Immature natural killer cell (primary cell): ENCODE data around the gene ZBTB7C. TPM values are rescaled to one million over a fixed set of nuclear protein-coding genes. Genes with fewer than 3 reads are reported as not detected.

Experiments
- DNase-seq, 3 donors: peaks; one replicate each; pipeline ENCODE4 v3.0.0; 2022; ENCODE audit warnings: mixed read lengths in 1 of 3
- H3K27ac Mint-ChIP-seq, 6 donors: one replicate each; pipeline ENCODE4 v1.8.0; 2020; ENCODE audit warnings: mixed read lengths in 6 of 6, mild to moderate bottlenecking in 5 of 6, inconsistent platforms in 4 of 6, moderate library complexity in 3 of 6
- H3K27me3 Mint-ChIP-seq, 3 donors: one replicate each; pipeline ENCODE4 v1.8.0; 2020 to 2021; ENCODE audit warnings: low read depth in 3 of 3, mild to moderate bottlenecking in 3 of 3, mixed read lengths in 3 of 3, moderate library complexity in 3 of 3, inconsistent platforms in 1 of 3
- H3K36me3 Mint-ChIP-seq, 3 donors: one replicate each; pipeline ENCODE4 v1.8.0; 2020; ENCODE audit warnings: mixed read lengths in 3 of 3, inconsistent platforms in 2 of 3, mild to moderate bottlenecking in 2 of 3
- H3K4me1 Mint-ChIP-seq, 2 donors: one replicate each; pipeline ENCODE4 v1.8.0; 2020; ENCODE audit warnings: inconsistent platforms in 2 of 2, mild to moderate bottlenecking in 2 of 2, mixed read lengths in 2 of 2, moderate library complexity in 1 of 2
- H3K4me3 Mint-ChIP-seq, 5 donors: one replicate each; pipeline ENCODE4 v1.8.0; 2020; ENCODE audit warnings: mild to moderate bottlenecking in 5 of 5, mixed read lengths in 5 of 5, inconsistent platforms in 3 of 5, moderate library complexity in 3 of 5
- H3K9me3 Mint-ChIP-seq, 6 donors: one replicate each; pipeline ENCODE4 v1.8.0; 2020; ENCODE audit warnings: mild to moderate bottlenecking in 6 of 6, mixed read lengths in 6 of 6, inconsistent platforms in 4 of 6, moderate library complexity in 3 of 6
- polyA plus RNA-seq, 3 donors: library from polyadenylated mRNA; unstranded; fragments of 300-500 nt; fragmentation: Illumina TruSeq; gene quantifications; one replicate each; pipeline ENCODE4 v1.2.3, GENCODE V29; 2021

ZBTB7C gene
- polyA plus RNA-seq, 3 donors from 2014 or later = not detected

DNA sequence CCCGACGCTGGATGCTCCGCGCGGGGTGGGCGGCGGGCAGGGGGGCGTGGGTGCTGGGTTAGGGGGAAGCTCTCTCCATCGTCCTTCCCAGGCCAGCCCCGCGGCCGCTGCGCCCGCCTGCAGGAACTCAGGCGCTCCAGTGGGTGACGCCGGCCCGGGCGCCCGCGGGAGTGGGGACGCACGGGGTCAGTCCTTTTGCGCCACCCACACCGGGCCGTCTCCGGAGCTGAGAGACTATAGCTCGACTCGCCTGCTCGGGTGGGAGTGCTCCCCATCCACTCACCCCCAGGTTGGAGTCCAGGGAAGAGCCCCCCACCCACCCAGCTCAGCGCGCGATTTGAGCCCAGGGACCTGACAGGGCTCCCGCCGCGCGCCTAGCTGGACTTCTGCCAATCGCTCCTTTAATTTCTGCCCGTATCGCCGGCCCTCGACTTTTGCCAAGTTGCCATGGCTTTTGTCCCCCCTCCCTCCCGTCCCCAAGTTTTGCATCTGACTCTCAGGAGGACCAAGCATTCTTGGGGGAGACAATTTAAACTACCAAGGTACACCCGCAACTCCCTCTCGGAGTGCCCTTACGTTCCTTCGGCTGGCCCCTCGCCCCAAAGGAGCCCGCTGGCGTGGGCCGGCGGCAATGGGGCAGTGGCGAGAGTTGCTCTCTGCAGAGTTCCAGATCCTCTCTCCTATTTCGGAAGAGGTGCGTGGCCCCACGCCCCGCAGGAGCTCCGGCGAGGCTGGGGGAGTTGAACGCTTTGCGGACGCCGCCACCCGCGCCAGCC lies 272.9 kb downstream of the ZBTB7C start:
- Mint-ChIP-seq H3K36me3 (no peaks in the 10 kb centered on the region), H3K9me3 (no peaks in the 10 kb centered on the region), H3K4me1 (peaks cover 0 to 3% of the 10 kb centered on the region in 2 donors), H3K27ac (no peak overlapping the region), H3K4me3 (no peak overlapping the region), H3K27me3 (peaks cover 13 to 20% (median 18%) of the 10 kb centered on the region in 3 donors)
- no peak for DNase-seq

DNA sequence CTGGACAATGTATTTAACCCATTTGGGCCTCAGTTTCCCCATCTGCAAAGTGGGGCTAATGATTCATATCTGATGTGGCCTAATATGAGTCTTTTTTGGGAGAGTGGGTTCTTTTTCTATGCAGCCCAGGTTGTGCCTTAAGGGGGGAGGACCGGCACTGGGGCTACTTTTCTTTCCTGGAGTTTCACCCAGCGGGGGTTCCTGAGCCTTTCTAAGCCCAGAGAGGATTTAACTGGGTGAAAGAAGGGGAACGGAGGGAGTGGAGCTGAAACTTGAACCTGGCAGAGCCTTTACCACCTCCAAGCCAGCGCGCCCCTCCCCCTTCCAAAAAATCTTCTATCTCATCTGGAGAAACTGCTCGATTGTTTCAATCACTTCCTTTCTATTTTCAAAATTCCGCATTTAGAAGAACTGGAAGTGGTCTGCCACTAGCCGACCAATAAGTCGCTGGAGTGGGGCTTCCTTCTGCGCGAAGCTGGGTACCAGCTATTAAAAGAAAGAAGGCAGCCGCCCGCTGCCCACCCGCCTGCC lies 273.7 kb downstream of the ZBTB7C start:
- DNase-seq = no peak
- no peak overlapping the region for H3K27ac Mint-ChIP-seq
- no peak overlapping the region for H3K4me3 Mint-ChIP-seq
- H3K4me1 Mint-ChIP-seq = peaks cover 0 to 3% of the 10 kb centered on the region in 2 donors
- no peaks in the 10 kb centered on the region for H3K9me3 Mint-ChIP-seq
- H3K27me3 Mint-ChIP-seq = peaks cover 13 to 20% (median 14%) of the 10 kb centered on the region in 3 donors
- no peaks in the 10 kb centered on the region for H3K36me3 Mint-ChIP-seq

DNA sequence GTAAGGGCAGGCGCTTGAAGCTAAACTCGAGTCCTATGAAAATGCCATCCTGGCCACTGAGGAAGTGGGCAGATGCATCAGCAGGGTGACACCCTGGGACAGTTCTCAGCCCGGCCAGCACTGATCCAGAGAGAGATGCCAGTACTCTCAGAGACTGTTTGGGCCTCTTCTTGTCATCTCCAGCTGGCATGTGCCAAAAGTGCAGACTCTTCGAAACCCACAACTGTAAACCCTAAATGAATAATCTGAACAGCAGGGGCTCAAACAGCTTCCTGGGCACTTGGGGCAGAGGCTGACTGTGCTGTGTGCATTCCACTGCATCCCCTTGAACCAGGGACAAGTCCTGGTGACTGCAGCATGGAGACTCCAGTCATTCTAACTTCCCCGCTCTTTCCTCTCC lies 274.6 kb downstream of the ZBTB7C start:
- no peak for DNase-seq
- Mint-ChIP-seq H3K36me3 (no peaks in the 10 kb centered on the region), H3K27ac (no peak overlapping the region), H3K9me3 (no peaks in the 10 kb centered on the region), H3K27me3 (peaks cover 12 to 19% (median 14%) of the 10 kb centered on the region in 3 donors), H3K4me1 (peaks cover 0 to 3% of the 10 kb centered on the region in 2 donors), H3K4me3 (no peak overlapping the region)

DNA sequence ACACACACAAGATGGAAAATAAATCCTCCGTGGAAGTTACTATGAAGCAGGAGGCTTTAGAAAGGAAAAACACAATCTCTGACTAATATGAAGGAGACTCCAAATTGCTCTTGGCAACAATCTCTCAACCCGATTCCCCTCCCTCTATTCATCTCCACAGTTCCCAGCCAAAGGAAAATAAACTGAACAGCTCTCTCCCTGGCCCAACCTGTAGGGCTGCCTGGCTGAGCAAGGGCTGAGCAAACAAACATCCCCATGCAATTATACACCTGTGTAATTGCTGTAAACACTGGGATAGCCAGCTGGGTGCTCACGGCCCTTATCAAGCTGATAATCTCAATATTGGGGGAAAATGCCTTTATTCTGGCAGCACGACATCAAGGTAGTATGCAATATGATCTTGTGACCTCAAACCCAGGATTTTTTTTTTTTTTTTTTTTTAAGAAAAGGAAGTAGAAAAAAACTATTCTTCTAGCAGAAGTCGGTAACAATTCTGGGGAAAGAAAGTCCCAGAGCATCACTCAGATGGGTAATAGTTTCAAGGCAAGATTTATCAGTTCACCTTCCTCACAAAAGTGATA lies 275.4 kb downstream of the ZBTB7C start:
- Mint-ChIP-seq H3K27me3 (peaks cover 12 to 19% (median 14%) of the 10 kb centered on the region in 3 donors), H3K4me1 (peaks cover 0 to 3% of the 10 kb centered on the region in 2 donors), H3K27ac (no peak overlapping the region), H3K4me3 (no peak overlapping the region), H3K9me3 (no peaks in the 10 kb centered on the region), H3K36me3 (no peaks in the 10 kb centered on the region)
- DNase-seq = no peak

DNA sequence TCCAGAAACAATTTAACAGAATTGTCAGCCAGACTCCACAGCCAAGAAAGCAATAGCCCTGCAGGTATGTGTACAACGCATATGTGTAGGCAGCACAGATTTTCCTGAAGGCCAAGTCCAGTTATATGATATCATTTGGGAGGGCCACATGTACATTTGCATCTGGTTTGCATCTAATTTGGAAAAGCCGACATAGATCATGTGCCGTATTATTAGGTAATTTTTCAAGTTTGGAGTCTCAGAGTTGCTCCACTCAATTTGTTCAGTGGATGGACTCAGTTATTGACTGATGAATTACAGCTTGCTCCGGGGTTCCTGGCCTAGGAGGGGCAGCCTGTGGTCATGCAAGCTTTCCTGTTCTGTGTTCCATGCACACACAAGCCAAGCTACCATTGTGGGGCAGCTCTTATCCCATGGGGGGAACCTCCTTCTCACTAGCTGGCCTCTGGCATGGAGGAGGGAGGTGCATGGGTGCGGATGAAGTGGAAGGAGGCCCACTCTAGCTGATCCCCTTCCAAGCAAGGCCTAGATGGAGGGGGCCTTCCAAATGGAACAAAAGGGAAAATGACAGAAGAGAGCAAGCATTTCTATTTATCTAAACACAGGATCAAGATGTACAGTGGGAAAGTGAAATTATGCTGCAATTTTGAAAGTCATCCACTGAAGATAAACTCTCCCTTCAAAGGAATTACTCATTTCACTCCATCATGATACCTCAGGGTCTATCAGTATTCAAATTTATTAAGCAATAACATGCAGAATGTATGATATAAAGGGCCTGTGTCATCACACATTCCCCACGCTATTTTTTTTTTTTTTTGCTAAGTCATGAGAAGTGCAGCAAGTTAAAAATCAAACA lies 276.2 kb downstream of the ZBTB7C start:
- H3K9me3 Mint-ChIP-seq = no peaks in the 10 kb centered on the region
- peaks cover 0 to 3% of the 10 kb centered on the region in 2 donors for H3K4me1 Mint-ChIP-seq
- no peak for DNase-seq
- H3K27ac Mint-ChIP-seq = no peak overlapping the region
- H3K27me3 Mint-ChIP-seq = peaks cover 9 to 19% (median 12%) of the 10 kb centered on the region in 3 donors
- H3K4me3 Mint-ChIP-seq = no peak overlapping the region
- no peaks in the 10 kb centered on the region for H3K36me3 Mint-ChIP-seq

DNA sequence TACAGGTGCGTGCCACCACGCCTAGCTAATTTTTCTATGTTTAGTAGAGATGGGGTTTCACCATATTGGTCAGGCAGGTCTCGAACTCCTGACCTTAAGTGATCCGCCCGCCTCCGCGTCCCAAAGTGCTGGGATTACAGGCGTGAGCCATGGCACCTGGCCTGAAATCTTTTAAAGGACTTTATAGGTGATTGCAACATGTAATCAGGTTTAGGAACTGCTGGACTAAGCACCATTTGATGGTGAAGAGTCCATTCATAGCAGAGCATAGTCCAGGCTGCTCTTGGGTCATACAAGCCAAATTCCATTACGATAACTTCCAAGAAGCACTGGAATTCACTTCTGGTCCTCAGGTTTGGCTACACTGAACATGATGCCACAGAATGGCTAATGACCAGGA lies 278.1 kb downstream of the ZBTB7C start:
- no peaks in the 10 kb centered on the region for H3K9me3 Mint-ChIP-seq
- no peak overlapping the region for H3K27ac Mint-ChIP-seq
- H3K36me3 Mint-ChIP-seq = no peaks in the 10 kb centered on the region
- no peaks in the 10 kb centered on the region for H3K4me1 Mint-ChIP-seq
- DNase-seq = no peak
- H3K27me3 Mint-ChIP-seq = peaks cover 0 to 13% (median 13%) of the 10 kb centered on the region in 3 donors
- H3K4me3 Mint-ChIP-seq = no peak overlapping the region

DNA sequence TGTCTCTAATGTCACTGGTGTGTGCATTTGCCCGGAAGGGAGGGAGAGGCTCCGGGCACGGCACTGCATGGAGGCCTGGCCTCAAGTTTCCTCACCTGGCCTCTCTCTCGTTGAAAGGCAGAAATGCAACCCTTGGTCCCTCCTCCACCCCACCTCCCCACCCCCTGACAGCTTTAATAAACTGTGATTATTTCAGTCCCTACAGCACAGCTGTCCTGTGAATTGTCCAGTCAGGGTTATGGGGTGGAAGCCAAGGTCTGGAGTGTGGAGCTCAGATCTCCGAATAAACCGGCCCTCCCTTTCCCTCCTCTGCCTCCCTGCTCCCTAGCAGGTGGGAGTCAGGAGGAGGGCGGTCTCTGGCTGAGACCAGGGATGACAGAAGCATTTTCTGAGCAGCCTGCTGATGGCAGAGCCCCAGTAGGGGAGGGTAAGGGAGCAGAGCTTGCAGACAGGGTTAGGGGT lies 279.5 kb downstream of the ZBTB7C start:
- Mint-ChIP-seq H3K4me1 (no peaks in the 10 kb centered on the region), H3K27me3 (peaks cover 0 to 9% (median 9%) of the 10 kb centered on the region in 3 donors), H3K27ac (no peak overlapping the region), H3K36me3 (no peaks in the 10 kb centered on the region), H3K4me3 (no peak overlapping the region), H3K9me3 (no peaks in the 10 kb centered on the region)
- DNase-seq = no peak

DNA sequence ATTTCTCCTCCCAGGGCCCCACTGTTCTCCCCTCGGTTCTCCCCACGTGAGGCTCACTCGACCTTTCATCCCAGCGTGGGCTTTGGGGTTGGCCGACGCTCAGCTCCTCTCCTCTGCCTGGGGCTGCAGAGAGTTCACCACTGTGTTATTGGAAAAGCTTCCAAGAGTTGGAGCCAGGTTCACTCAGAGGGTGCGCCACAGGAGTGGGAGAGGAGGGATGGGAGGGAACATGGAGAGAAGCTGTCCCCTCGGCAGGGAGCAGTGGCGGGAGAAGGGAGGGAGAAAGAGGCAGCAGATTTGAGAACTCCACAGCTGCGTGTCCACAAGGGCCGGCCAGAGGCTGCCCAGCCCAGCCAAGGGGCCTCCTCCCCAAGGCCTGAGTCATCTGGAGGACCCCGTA lies 281.6 kb downstream of the ZBTB7C start:
- peaks cover 0 to 10% (median 6%) of the 10 kb centered on the region in 3 donors for H3K27me3 Mint-ChIP-seq

DNA sequence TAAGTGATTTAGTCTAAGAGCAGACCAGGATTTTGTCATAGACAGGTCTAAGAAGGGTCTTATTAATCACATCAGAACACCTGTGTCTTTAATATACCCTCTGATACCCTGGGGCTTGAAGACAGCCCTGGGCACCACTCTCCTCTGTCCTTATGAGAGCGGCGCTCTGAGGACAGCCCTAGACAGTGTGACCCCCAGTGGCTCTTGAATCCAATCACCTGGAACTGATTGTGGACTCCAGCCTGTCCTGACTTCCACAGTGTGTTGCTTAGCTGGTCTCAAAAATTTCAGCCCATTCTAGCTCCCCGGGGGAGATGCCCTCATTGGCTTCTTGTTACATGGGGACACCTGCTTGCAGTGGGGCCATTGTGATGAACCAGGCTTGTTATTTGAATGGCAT lies 282.9 kb downstream of the ZBTB7C start:
- peaks cover 0 to 10% (median 6%) of the 10 kb centered on the region in 3 donors for H3K27me3 Mint-ChIP-seq
- H3K36me3 Mint-ChIP-seq = no peaks in the 10 kb centered on the region
- no peak overlapping the region for H3K27ac Mint-ChIP-seq
- DNase-seq = no peak
- H3K4me3 Mint-ChIP-seq = no peak overlapping the region
- H3K4me1 Mint-ChIP-seq = no peaks in the 10 kb centered on the region
- H3K9me3 Mint-ChIP-seq = no peaks in the 10 kb centered on the region

More for the DNA sequence above, 281.6 kb downstream of the ZBTB7C start:
- no peak for DNase-seq
- no peaks in the 10 kb centered on the region for H3K36me3 Mint-ChIP-seq
- H3K9me3 Mint-ChIP-seq = no peaks in the 10 kb centered on the region
- no peak overlapping the region for H3K27ac Mint-ChIP-seq
- H3K4me1 Mint-ChIP-seq = no peaks in the 10 kb centered on the region
- no peak overlapping the region for H3K4me3 Mint-ChIP-seq

DNA sequence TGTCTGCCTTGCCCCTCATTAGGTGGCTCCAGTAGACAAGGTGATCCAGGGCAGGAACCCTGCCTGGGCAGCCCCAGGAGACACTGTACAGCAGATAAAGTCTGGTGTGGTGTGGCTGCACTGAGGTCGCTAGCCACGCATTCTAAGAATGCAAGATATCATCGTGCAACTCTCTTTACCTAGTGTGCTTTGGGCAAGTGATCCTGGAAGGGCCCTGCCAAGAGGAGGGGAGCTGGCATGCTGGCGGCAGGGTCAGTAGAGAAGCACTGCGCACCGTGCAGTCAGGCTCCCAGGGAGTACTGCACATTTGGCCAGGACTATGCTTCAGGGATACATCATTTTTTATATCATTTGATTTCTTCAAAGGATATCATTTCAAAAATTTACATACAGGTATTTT lies 283.5 kb downstream of the ZBTB7C start:
- Mint-ChIP-seq H3K27me3 (peaks cover 0 to 10% (median 6%) of the 10 kb centered on the region in 3 donors), H3K36me3 (no peaks in the 10 kb centered on the region), H3K4me1 (no peaks in the 10 kb centered on the region), H3K4me3 (no peak overlapping the region), H3K27ac (no peak overlapping the region), H3K9me3 (no peaks in the 10 kb centered on the region)
- DNase-seq = no peak

DNA sequence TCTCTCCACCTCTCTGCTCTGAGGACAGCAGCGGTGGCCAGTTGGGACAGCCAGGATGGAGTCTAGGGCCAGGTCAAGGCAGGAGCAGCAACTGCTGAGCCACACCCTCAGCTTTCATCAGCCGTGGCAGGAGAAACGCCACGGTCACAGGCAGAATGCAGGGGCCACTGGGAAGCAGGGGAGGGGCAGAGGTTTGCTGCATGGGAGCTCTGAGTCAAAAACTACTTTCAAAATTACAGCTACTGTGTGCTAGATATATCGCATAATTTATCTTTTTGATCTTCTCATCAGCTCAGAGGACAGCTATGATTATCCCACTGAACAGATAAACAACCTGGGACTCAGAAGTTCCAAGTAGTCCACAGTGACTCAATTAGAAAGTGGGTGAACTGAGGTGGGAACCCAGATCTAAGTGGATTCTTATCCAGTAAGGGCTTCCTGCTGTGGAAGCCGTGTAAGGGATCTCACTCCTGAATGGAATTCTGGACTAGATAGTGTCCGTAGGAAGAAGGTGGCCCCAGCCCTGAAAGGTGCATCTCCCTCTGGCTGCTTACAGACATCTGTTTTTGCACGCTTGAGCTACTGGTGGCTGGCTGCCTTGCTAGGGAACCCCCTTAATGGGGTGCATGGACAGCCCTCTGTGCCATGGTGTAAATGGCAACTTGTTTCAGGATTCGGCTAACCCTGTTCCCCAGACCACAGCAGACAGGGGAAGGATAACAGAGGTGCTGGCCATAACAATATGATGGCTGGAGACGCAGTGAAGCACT lies 284.1 kb downstream of the ZBTB7C start:
- no peaks in the 10 kb centered on the region for H3K4me1 Mint-ChIP-seq
- no peak overlapping the region for H3K27ac Mint-ChIP-seq
- peaks cover 0 to 8% (median 6%) of the 10 kb centered on the region in 3 donors for H3K27me3 Mint-ChIP-seq
- no peak for DNase-seq
- no peaks in the 10 kb centered on the region for H3K9me3 Mint-ChIP-seq
- no peaks in the 10 kb centered on the region for H3K36me3 Mint-ChIP-seq
- no peak overlapping the region for H3K4me3 Mint-ChIP-seq

DNA sequence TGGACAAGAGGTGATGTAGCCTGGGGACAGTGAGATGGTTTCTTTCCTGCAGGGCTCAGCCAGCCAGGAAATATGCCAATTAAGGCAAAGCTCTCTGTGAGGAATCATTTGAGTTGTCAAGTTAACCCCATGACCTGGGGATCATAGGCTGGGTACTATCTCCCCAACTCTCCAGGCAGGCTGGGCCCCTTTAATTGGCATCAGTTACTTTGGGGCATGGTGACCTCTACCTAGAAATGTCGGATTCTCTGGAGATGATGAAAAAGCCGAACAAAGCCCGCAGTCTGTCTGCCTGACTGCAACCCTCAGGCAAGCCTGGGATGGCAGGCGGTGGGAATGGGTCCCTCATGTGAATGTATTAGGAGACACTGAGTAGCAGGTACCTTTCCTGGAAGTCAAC lies 285.2 kb downstream of the ZBTB7C start:
- Mint-ChIP-seq H3K9me3 (no peaks in the 10 kb centered on the region), H3K36me3 (no peaks in the 10 kb centered on the region), H3K27ac (no peak overlapping the region), H3K4me1 (no peaks in the 10 kb centered on the region), H3K27me3 (peaks cover 0 to 8% (median 6%) of the 10 kb centered on the region in 3 donors), H3K4me3 (no peak overlapping the region)
- DNase-seq = no peak

DNA sequence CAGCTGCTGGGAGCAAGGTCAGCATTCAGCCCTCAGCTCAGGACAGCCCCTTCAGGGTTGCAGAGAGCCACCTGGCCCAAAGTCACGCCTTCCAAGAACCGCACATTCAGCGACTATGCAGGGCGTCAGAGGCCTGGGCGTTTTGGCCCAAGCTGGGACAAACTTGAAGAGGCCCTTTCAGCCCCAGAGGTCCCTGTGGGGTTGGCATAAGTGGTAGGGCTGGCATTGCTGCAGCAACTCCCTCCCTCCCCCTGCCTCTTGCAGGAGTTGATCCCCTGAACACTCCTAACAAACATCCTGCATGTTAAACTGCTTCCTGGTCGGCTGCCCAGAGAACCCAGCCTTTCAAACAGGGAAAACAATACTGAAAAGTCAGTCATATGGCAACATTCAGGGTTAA lies 285.9 kb downstream of the ZBTB7C start:
- DNase-seq = no peak
- no peaks in the 10 kb centered on the region for H3K36me3 Mint-ChIP-seq
- no peak overlapping the region for H3K27ac Mint-ChIP-seq
- H3K27me3 Mint-ChIP-seq = peaks cover 0 to 8% (median 6%) of the 10 kb centered on the region in 3 donors
- no peaks in the 10 kb centered on the region for H3K9me3 Mint-ChIP-seq
- no peak overlapping the region for H3K4me3 Mint-ChIP-seq
- H3K4me1 Mint-ChIP-seq = no peaks in the 10 kb centered on the region
